DMS79 treated with DMSO at 0.1 percent for 48 hours (cell line): ENCODE data around the gene TMEM201.
"Not testable (repeated sequence)": the region's sequence is repeated elsewhere in the genome, so short reads cannot be mapped to it uniquely, and the experiment has no call there.

Source experiments
- DNase-seq: peaks from one replicate; lab custom pipeline; 2025; lab: John Stamatoyannopoulos, UW

The TMEM201 gene

GRCh38 chr1:9621032-9621431, 32.3 kb downstream of the TMEM201 start:
- DNase-seq: no peak

GRCh38 chr1:9624081-9624480, 35.4 kb downstream of the TMEM201 start:
- DNase-seq: no peak

GRCh38 chr1:9625030-9625429, 36.3 kb downstream of the TMEM201 start:
- not testable (repeated sequence) for DNase-seq

- DNase-seq: no peak
Observed at GRCh38 chr1:9626201-9626608, 37.5 kb downstream of the TMEM201 start.

GRCh38 chr1:9628541-9629444, 40.1 kb downstream of the TMEM201 start:
- DNase-seq: no peak

- no peak for DNase-seq
Observed at GRCh38 chr1:9629445-9630201, 40.9 kb downstream of the TMEM201 start.

GRCh38 chr1:9630331-9631111, 41.8 kb downstream of the TMEM201 start:
- no peak for DNase-seq

- DNase-seq: no peak
Observed at GRCh38 chr1:9631613-9632012, 42.9 kb downstream of the TMEM201 start.

GRCh38 chr1:9633493-9633892, 44.8 kb downstream of the TMEM201 start:
- no peak for DNase-seq

- no peak for DNase-seq
Observed at GRCh38 chr1:9634582-9634981, 45.9 kb downstream of the TMEM201 start.

GRCh38 chr1:9639227-9639626, 50.5 kb downstream of the TMEM201 start:
- DNase-seq: no peak

GRCh38 chr1:9643351-9644256, 54.9 kb downstream of the TMEM201 start:
- no peak for DNase-seq

GRCh38 chr1:9646037-9646436, 57.3 kb downstream of the TMEM201 start:
- DNase-seq: no peak

GRCh38 chr1:9648171-9648570, 59.5 kb downstream of the TMEM201 start:
- no peak for DNase-seq

- DNase-seq: no peak
Observed at GRCh38 chr1:9649769-9650168, 61.1 kb downstream of the TMEM201 start.

- no peak for DNase-seq
Observed at GRCh38 chr1:9651220-9651564, 62.5 kb downstream of the TMEM201 start.

GRCh38 chr1:9651565-9652378, 63.1 kb downstream of the TMEM201 start, which contains the start of gene PIK3CD:
TSS of gene PIK3CD (plus strand) at chr1:9651731. CDS start at chr1:9710456, 58,725 bp downstream.
- DNase-seq: no peak

- DNase-seq: no peak
Observed at GRCh38 chr1:9652379-9653209, 63.9 kb downstream of the TMEM201 start.

GRCh38 chr1:9653210-9653490, 64.4 kb downstream of the TMEM201 start:
- DNase-seq: no peak
